GM23338 (cell line): ENCODE results near the gene NKRF. TPM values are rescaled to one million over a fixed set of nuclear protein-coding genes. Genes with fewer than 3 reads are reported as not detected.

Experiments
- ATAC-seq: fragments of 200-7000 bp; cut with Tn5 transposase; 3 replicates; pipeline ENCODE4 v1.9.1; 2020
- DNase-seq: peaks from one replicate; pipeline ENCODE4 v3.0.0-alpha.2; 2015; ENCODE audit warnings: low spot score
- H2AFZ ChIP-seq: fragments of 200-600 bp; sonication (generic); 2 replicates; pipeline ENCODE4 v1.8.0; 2016; ENCODE audit warnings: antibody characterized with exemption, mild to moderate bottlenecking, moderate library complexity
- H3F3A ChIP-seq: fragments of 200-600 bp; sonication (generic); replicated peaks from 2 replicates; pipeline ENCODE4 v1.8.0; 2017; ENCODE audit warnings: antibody characterized with exemption, mixed run types, low read depth
- H3K27ac ChIP-seq: fragments of 200-600 bp; sonication (generic); 2 replicates; pipeline ENCODE4 v1.6.1; 2016; ENCODE audit warnings: low read depth
- H3K27me3 ChIP-seq: fragments of 200-600 bp; sonication (generic); 2 replicates; pipeline ENCODE4 v1.8.0; 2016; ENCODE audit warnings: mild to moderate bottlenecking, mixed run types, moderate library complexity; ENCODE audit not compliant: insufficient read depth
- H3K36me3 ChIP-seq: fragments of 200-600 bp; sonication (generic); 2 replicates; pipeline ENCODE4 v1.8.0; 2016; ENCODE audit warnings: mild to moderate bottlenecking; ENCODE audit not compliant: insufficient read depth
- H3K4me1 ChIP-seq: fragments of 200-600 bp; sonication (generic); 2 replicates; pipeline ENCODE4 v1.8.0; 2016; ENCODE audit warnings: mild to moderate bottlenecking, moderate library complexity; ENCODE audit not compliant: insufficient read depth
- H3K4me2 ChIP-seq: fragments of 200-600 bp; sonication (generic); 2 replicates; pipeline ENCODE4 v1.7.1; 2017; ENCODE audit warnings: mixed run types
- H3K4me3 ChIP-seq: fragments of 200-600 bp; sonication (generic); 2 replicates; pipeline ENCODE4 v1.6.1; 2016; ENCODE audit warnings: mixed run types
- H3K79me2 ChIP-seq: fragments of 200-600 bp; sonication (generic); replicated peaks from 2 replicates; pipeline ENCODE4 v1.8.0; 2017; ENCODE audit warnings: mild to moderate bottlenecking; ENCODE audit not compliant: insufficient read depth
- H3K9me2 ChIP-seq: fragments of 200-600 bp; sonication (generic); 2 replicates; pipeline ENCODE4 v1.8.0; 2017; ENCODE audit not compliant: insufficient read depth
- H4K20me1 ChIP-seq: fragments of 200-600 bp; sonication (generic); replicated peaks from 2 replicates; pipeline ENCODE4 v1.8.0; 2017; ENCODE audit warnings: mild to moderate bottlenecking; ENCODE audit not compliant: insufficient read depth
- H3K27ac Mint-ChIP-seq: 2 replicates; pipeline ENCODE4 v1.8.0; 2020; ENCODE audit warnings: inconsistent platforms, mild to moderate bottlenecking, moderate library complexity, mixed read lengths
- H3K27me3 Mint-ChIP-seq: 3 replicates; pipeline ENCODE4 v1.8.0; 2022; ENCODE audit warnings: low read depth, mild to moderate bottlenecking, moderate library complexity, mixed read lengths, inconsistent platforms; ENCODE audit not compliant: insufficient read depth, poor library complexity
- H3K36me3 Mint-ChIP-seq: 3 replicates; pipeline ENCODE4 v1.8.0; 2021; ENCODE audit warnings: low read depth, mild to moderate bottlenecking, inconsistent platforms, moderate library complexity, mixed read lengths
- H3K4me1 Mint-ChIP-seq: 3 replicates; pipeline ENCODE4 v1.8.0; 2020; ENCODE audit warnings: mild to moderate bottlenecking, inconsistent platforms, mixed read lengths
- H3K4me3 Mint-ChIP-seq: 3 replicates; pipeline ENCODE4 v1.8.0; 2021; ENCODE audit warnings: moderate library complexity, mild to moderate bottlenecking, inconsistent platforms, mixed read lengths
- H3K9me3 Mint-ChIP-seq: 3 replicates; pipeline ENCODE4 v1.8.0; 2020; ENCODE audit warnings: moderate library complexity, mild to moderate bottlenecking, inconsistent platforms, mixed read lengths
- CREB1 ChIP-seq: fragments of 250-450 bp; sonication (Bioruptor Pico); IDR thresholded peaks from 2 replicates; pipeline ENCODE4 v1.5.0; 2020; ENCODE audit warnings: low read depth, mild to moderate bottlenecking, moderate library complexity
- EZH2 ChIP-seq: fragments of 200-600 bp; sonication (generic); IDR thresholded peaks from one replicate; pipeline ENCODE4 v1.8.0; 2017; ENCODE audit warnings: antibody characterized with exemption, mild to moderate bottlenecking, low read depth; ENCODE audit not compliant: unreplicated experiment
- EZH2phosphoT487 ChIP-seq: fragments of 200-600 bp; sonication (generic); IDR thresholded peaks from one replicate; pipeline ENCODE4 v1.8.1; 2018; ENCODE audit warnings: antibody characterized with exemption; ENCODE audit not compliant: unreplicated experiment
- JUNB ChIP-seq: IDR thresholded peaks from one replicate; pipeline ENCODE4 v1.6.1; 2016; ENCODE audit warnings: antibody characterized with exemption; ENCODE audit not compliant: unreplicated experiment
- NANOG ChIP-seq: IDR thresholded peaks from 2 replicates; pipeline ENCODE4 v1.6.1; 2016; ENCODE audit warnings: antibody characterized with exemption, borderline replicate concordance
- POLR2AphosphoS5 ChIP-seq: IDR thresholded peaks from 2 replicates; pipeline ENCODE4 v1.6.1; 2016; ENCODE audit warnings: antibody characterized with exemption, low read depth
- STAT1 ChIP-seq: IDR thresholded peaks from one replicate; pipeline ENCODE4 v1.6.1; 2016; ENCODE audit warnings: antibody characterized with exemption; ENCODE audit not compliant: unreplicated experiment
- ZNF114 ChIP-seq: fragments of 250-450 bp; sonication (Bioruptor Pico); IDR thresholded peaks from 2 replicates; pipeline ENCODE4 v1.5.0; 2020; ENCODE audit warnings: mild to moderate bottlenecking, moderate library complexity
- ZNF331 ChIP-seq: fragments of 250-450 bp; sonication (Bioruptor Pico); IDR thresholded peaks from 2 replicates; pipeline ENCODE4 v1.5.0; 2020; ENCODE audit warnings: low read depth, mild to moderate bottlenecking, moderate library complexity
- polyA plus RNA-seq: library from polyadenylated mRNA; unstranded; fragments of >200 nt; fragmentation: Nextera tagmentation; extraction: Ambion mirVana; gene quantifications from 2 replicates; pipeline ENCODE4 v1.2.1, GENCODE V29; 2016
- total RNA-seq: library from RNA; depleted of rRNA; stranded (reverse); fragments of >200 nt; shearing (Covaris generic); gene quantifications from 2 replicates; pipeline ENCODE4 v1.2.3, GENCODE V29; 2014
- TF ChIP-seq, protein P1 (sequence below): IDR thresholded peaks from 2 replicates; pipeline ENCODE4 v1.6.1; 2016; ENCODE audit warnings: antibody characterized with exemption
- TF ChIP-seq, protein P2 (sequence below): fragments of 250-450 bp; sonication (Bioruptor Pico); IDR thresholded peaks from 2 replicates; pipeline ENCODE4 v1.5.0; 2020; ENCODE audit warnings: mild to moderate bottlenecking, moderate library complexity
- TF ChIP-seq, protein P3 (sequence below), 2 experiments: fragments of 200-600 bp in 1 of 2; sonication (generic) in 1 of 2; conservative IDR thresholded peaks; 2 replicates each; pipeline versions ENCODE4 v1.5.1 to v1.6.1; 2016 to 2017; ENCODE audit warnings: antibody characterized with exemption in 2 of 2, low read depth in 2 of 2, mild to moderate bottlenecking in 2 of 2, moderate library complexity in 1 of 2
- TF ChIP-seq, protein P4 (sequence below): IDR thresholded peaks from one replicate; pipeline ENCODE4 v1.6.1; 2018; ENCODE audit warnings: antibody characterized with exemption; ENCODE audit not compliant: unreplicated experiment

The NKRF gene
- total and polyA plus RNA-seq, 2 experiments from 2014 or later: 6.8 to 11.6 TPM

DNA sequence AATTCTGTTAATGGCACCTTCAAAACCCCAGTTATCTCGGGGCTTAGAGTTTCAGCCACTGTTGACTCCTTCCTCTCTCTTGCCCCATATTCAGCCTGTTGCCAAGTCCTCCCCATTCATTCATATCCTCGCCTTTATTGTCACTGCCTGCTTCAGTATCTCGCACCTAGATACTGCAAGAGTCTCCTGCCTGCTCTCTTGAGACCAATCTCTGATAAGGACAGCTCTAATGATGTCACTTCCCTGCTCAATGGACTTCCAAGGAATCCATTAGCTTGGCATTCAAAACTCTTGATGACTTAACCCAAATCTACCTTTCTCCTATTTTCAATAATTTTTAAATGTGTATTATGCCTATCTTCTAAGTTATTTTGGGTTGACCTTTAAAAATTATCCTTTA lies 33.0 kb downstream of the NKRF start:
- H3K27me3 ChIP-seq: no peaks in the 10 kb centered on the region
- DNase-seq: no peak
- H3K4me2 ChIP-seq: peak overlapping the region; percentile 75
- ATAC-seq: no peak
- H3K36me3 Mint-ChIP-seq: peaks cover 4% of the 10 kb centered on the region; the same call in 1 of the 3 replicates
- H3K4me1 Mint-ChIP-seq: peaks cover 8% of the 10 kb centered on the region; the same call in 2 of the 3 replicates
- H3K4me3 Mint-ChIP-seq: peak overlapping the region; percentile 85
- 0 out of 2 replicates have a peak, but pooled peaks cover 8% of the 10 kb centered on the region for H3K79me2 ChIP-seq
- no peak for TF ChIP-seq JUNB
- no peak for TF ChIP-seq ZNF331 (CRISPR knock-in tag)
- TF ChIP-seq, protein P1, sequence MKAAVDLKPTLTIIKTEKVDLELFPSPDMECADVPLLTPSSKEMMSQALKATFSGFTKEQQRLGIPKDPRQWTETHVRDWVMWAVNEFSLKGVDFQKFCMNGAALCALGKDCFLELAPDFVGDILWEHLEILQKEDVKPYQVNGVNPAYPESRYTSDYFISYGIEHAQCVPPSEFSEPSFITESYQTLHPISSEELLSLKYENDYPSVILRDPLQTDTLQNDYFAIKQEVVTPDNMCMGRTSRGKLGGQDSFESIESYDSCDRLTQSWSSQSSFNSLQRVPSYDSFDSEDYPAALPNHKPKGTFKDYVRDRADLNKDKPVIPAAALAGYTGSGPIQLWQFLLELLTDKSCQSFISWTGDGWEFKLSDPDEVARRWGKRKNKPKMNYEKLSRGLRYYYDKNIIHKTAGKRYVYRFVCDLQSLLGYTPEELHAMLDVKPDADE: no peak
- TF ChIP-seq NANOG: no peak
- no peak for TF ChIP-seq POLR2AphosphoS5
- TF ChIP-seq, protein P2, sequence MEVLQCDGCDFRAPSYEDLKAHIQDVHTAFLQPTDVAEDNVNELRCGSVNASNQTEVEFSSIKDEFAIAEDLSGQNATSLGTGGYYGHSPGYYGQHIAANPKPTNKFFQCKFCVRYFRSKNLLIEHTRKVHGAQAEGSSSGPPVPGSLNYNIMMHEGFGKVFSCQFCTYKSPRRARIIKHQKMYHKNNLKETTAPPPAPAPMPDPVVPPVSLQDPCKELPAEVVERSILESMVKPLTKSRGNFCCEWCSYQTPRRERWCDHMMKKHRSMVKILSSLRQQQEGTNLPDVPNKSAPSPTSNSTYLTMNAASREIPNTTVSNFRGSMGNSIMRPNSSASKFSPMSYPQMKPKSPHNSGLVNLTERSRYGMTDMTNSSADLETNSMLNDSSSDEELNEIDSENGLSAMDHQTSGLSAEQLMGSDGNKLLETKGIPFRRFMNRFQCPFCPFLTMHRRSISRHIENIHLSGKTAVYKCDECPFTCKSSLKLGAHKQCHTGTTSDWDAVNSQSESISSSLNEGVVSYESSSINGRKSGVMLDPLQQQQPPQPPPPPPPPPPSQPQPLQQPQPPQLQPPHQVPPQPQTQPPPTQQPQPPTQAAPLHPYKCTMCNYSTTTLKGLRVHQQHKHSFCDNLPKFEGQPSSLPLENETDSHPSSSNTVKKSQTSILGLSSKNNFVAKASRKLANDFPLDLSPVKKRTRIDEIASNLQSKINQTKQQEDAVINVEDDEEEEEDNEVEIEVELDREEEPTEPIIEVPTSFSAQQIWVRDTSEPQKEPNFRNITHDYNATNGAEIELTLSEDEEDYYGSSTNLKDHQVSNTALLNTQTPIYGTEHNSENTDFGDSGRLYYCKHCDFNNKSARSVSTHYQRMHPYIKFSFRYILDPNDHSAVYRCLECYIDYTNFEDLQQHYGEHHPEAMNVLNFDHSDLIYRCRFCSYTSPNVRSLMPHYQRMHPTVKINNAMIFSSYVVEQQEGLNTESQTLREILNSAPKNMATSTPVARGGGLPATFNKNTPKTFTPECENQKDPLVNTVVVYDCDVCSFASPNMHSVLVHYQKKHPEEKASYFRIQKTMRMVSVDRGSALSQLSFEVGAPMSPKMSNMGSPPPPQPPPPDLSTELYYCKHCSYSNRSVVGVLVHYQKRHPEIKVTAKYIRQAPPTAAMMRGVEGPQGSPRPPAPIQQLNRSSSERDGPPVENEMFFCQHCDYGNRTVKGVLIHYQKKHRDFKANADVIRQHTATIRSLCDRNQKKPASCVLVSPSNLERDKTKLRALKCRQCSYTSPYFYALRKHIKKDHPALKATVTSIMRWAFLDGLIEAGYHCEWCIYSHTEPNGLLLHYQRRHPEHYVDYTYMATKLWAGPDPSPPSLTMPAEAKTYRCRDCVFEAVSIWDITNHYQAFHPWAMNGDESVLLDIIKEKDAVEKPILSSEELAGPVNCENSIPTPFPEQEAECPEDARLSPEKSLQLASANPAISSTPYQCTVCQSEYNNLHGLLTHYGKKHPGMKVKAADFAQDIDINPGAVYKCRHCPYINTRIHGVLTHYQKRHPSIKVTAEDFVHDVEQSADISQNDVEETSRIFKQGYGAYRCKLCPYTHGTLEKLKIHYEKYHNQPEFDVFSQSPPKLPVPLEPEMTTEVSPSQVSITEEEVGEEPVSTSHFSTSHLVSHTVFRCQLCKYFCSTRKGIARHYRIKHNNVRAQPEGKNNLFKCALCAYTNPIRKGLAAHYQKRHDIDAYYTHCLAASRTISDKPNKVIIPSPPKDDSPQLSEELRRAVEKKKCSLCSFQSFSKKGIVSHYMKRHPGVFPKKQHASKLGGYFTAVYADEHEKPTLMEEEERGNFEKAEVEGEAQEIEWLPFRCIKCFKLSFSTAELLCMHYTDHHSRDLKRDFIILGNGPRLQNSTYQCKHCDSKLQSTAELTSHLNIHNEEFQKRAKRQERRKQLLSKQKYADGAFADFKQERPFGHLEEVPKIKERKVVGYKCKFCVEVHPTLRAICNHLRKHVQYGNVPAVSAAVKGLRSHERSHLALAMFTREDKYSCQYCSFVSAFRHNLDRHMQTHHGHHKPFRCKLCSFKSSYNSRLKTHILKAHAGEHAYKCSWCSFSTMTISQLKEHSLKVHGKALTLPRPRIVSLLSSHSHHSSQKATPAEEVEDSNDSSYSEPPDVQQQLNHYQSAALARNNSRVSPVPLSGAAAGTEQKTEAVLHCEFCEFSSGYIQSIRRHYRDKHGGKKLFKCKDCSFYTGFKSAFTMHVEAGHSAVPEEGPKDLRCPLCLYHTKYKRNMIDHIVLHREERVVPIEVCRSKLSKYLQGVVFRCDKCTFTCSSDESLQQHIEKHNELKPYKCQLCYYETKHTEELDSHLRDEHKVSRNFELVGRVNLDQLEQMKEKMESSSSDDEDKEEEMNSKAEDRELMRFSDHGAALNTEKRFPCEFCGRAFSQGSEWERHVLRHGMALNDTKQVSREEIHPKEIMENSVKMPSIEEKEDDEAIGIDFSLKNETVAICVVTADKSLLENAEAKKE (CRISPR knock-in tag): no peak
- no peak for TF ChIP-seq EZH2phosphoT487
- TF ChIP-seq ZNF114: no peak
- no peak for TF ChIP-seq STAT1
- TF ChIP-seq, protein P3, sequence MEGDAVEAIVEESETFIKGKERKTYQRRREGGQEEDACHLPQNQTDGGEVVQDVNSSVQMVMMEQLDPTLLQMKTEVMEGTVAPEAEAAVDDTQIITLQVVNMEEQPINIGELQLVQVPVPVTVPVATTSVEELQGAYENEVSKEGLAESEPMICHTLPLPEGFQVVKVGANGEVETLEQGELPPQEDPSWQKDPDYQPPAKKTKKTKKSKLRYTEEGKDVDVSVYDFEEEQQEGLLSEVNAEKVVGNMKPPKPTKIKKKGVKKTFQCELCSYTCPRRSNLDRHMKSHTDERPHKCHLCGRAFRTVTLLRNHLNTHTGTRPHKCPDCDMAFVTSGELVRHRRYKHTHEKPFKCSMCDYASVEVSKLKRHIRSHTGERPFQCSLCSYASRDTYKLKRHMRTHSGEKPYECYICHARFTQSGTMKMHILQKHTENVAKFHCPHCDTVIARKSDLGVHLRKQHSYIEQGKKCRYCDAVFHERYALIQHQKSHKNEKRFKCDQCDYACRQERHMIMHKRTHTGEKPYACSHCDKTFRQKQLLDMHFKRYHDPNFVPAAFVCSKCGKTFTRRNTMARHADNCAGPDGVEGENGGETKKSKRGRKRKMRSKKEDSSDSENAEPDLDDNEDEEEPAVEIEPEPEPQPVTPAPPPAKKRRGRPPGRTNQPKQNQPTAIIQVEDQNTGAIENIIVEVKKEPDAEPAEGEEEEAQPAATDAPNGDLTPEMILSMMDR (conservative IDR thresholded peaks at IDR 0.05; ENCODE audit: low read depth in 2 of 2): no peak
- TF ChIP-seq EZH2: no peak
- TF ChIP-seq CREB1 (CRISPR knock-in tag): no peak
- TF ChIP-seq, protein P4, sequence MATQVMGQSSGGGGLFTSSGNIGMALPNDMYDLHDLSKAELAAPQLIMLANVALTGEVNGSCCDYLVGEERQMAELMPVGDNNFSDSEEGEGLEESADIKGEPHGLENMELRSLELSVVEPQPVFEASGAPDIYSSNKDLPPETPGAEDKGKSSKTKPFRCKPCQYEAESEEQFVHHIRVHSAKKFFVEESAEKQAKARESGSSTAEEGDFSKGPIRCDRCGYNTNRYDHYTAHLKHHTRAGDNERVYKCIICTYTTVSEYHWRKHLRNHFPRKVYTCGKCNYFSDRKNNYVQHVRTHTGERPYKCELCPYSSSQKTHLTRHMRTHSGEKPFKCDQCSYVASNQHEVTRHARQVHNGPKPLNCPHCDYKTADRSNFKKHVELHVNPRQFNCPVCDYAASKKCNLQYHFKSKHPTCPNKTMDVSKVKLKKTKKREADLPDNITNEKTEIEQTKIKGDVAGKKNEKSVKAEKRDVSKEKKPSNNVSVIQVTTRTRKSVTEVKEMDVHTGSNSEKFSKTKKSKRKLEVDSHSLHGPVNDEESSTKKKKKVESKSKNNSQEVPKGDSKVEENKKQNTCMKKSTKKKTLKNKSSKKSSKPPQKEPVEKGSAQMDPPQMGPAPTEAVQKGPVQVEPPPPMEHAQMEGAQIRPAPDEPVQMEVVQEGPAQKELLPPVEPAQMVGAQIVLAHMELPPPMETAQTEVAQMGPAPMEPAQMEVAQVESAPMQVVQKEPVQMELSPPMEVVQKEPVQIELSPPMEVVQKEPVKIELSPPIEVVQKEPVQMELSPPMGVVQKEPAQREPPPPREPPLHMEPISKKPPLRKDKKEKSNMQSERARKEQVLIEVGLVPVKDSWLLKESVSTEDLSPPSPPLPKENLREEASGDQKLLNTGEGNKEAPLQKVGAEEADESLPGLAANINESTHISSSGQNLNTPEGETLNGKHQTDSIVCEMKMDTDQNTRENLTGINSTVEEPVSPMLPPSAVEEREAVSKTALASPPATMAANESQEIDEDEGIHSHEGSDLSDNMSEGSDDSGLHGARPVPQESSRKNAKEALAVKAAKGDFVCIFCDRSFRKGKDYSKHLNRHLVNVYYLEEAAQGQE: no peak
- H3K4me1 ChIP-seq: no peaks in the 10 kb centered on the region
- H3K27me3 Mint-ChIP-seq: peaks cover 2% of the 10 kb centered on the region
- H3K4me3 ChIP-seq: peak overlapping the region; percentile 76
- no peaks in the 10 kb centered on the region for H3F3A ChIP-seq
- no peaks in the 10 kb centered on the region; the same call in 1 of the 2 replicates for H3K36me3 ChIP-seq
- H3K9me3 Mint-ChIP-seq: no peaks in the 10 kb centered on the region; the same call in 2 of the 3 replicates
- no peak overlapping the region for H3K27ac ChIP-seq
- 0 out of 2 replicates have a peak overlapping the region, but pooled peaks have one; percentile 47 for H2AFZ ChIP-seq
- no peaks in the 10 kb centered on the region for H4K20me1 ChIP-seq
- no peaks in the 10 kb centered on the region for H3K9me2 ChIP-seq
- H3K27ac Mint-ChIP-seq: no peak overlapping the region
